GM18508 (cell line): ENCODE data around the gene GGN.
A peak's percentile ranks its signal among the peaks of the same experiment; 100 is the strongest.
"Not testable (repeated sequence)": the region's sequence is repeated elsewhere in the genome, so short reads cannot be mapped to it uniquely, and the experiment has no call there.

ENCODE experiments used
- ATAC-seq: cut with Tn5 transposase; IDR thresholded peaks from one replicate; pipeline ENCODE4 v1.9.1; 2021; ENCODE audit warnings: moderate number of reproducible peaks; ENCODE audit not compliant: insufficient read depth, unreplicated experiment

The GGN gene

GRCh38 chr19:38367041-38367440, 20.8 kb downstream of the GGN start:
- no peak for ATAC-seq

GRCh38 chr19:38362946-38363688, 24.7 kb downstream of the GGN start:
- not testable (repeated sequence) for ATAC-seq

- ATAC-seq: no peak
Observed at GRCh38 chr19:38362076-38362945, 25.5 kb downstream of the GGN start.

- no peak for ATAC-seq
Observed at GRCh38 chr19:38361633-38362075, 26.2 kb downstream of the GGN start.

GRCh38 chr19:38360839-38361631, 26.8 kb downstream of the GGN start:
- ATAC-seq: no peak

GRCh38 chr19:38360351-38360750, 27.5 kb downstream of the GGN start:
- no peak for ATAC-seq

- ATAC-seq: no peak
Observed at GRCh38 chr19:38359242-38360021, 28.4 kb downstream of the GGN start.

GRCh38 chr19:38358071-38358470, 29.8 kb downstream of the GGN start:
- ATAC-seq: no peak

- ATAC-seq: no peak
Observed at GRCh38 chr19:38355728-38356725, 31.8 kb downstream of the GGN start.

- ATAC-seq: no peak
Observed at GRCh38 chr19:38352611-38353010, 35.2 kb downstream of the GGN start.

- no peak for ATAC-seq
Observed at GRCh38 chr19:38351865-38352395, 35.9 kb downstream of the GGN start.

GRCh38 chr19:38350883-38351282, 37.0 kb downstream of the GGN start:
- ATAC-seq: no peak

GRCh38 chr19:38346837-38347236, 41.0 kb downstream of the GGN start:
- no peak for ATAC-seq

- ATAC-seq: no peak
Observed at GRCh38 chr19:38340927-38341326, 46.9 kb downstream of the GGN start.

- ATAC-seq: not testable (repeated sequence)
Observed at GRCh38 chr19:38339011-38339410, 48.8 kb downstream of the GGN start.

GRCh38 chr19:38337360-38337653, 50.5 kb downstream of the GGN start:
- ATAC-seq: no peak

GRCh38 chr19:38336638-38337359, 51.0 kb downstream of the GGN start:
- peak; percentile 14 for ATAC-seq
